ENCODE results near the gene MKRN3.

DNA sequence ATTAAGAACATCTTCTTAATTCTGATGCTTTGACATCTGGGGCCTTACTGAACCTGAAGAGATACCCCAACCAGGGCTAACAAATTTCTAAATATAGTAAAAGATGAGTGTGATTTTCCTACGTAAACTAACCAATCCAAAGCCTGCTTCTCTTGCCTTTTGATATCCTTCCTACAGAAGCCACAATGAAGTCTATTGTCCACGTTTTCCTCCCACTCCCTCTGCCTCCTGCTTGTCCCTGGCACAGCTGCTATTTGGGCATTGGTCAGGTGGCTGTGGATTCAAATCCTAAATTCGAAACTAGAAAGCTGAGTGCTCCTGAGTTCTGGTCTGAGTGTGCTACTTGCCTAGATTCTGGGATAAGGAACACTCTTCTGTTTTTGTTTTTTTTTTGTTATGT is 17.4 kb upstream of the MKRN3 start:
- TF ChIP-seq POLR2A (IDR thresholded peaks at IDR 0.05; ENCODE audit: low read depth, low read length) = no peak
- TF ChIP-seq, protein P1, sequence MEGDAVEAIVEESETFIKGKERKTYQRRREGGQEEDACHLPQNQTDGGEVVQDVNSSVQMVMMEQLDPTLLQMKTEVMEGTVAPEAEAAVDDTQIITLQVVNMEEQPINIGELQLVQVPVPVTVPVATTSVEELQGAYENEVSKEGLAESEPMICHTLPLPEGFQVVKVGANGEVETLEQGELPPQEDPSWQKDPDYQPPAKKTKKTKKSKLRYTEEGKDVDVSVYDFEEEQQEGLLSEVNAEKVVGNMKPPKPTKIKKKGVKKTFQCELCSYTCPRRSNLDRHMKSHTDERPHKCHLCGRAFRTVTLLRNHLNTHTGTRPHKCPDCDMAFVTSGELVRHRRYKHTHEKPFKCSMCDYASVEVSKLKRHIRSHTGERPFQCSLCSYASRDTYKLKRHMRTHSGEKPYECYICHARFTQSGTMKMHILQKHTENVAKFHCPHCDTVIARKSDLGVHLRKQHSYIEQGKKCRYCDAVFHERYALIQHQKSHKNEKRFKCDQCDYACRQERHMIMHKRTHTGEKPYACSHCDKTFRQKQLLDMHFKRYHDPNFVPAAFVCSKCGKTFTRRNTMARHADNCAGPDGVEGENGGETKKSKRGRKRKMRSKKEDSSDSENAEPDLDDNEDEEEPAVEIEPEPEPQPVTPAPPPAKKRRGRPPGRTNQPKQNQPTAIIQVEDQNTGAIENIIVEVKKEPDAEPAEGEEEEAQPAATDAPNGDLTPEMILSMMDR (conservative IDR thresholded peaks at IDR 0.05; ENCODE audit: low read depth, low read length) = no peak
- no peak for TF ChIP-seq SMC3 (IDR thresholded peaks at IDR 0.05; ENCODE audit: low read depth, low read length)
- TF ChIP-seq, protein P2, sequence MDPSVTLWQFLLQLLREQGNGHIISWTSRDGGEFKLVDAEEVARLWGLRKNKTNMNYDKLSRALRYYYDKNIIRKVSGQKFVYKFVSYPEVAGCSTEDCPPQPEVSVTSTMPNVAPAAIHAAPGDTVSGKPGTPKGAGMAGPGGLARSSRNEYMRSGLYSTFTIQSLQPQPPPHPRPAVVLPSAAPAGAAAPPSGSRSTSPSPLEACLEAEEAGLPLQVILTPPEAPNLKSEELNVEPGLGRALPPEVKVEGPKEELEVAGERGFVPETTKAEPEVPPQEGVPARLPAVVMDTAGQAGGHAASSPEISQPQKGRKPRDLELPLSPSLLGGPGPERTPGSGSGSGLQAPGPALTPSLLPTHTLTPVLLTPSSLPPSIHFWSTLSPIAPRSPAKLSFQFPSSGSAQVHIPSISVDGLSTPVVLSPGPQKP (IDR thresholded peaks at IDR 0.05; ENCODE audit: borderline replicate concordance, low read depth, low read length) = no peak
